Measurements from ENCODE around the gene RRAD. TPM values are rescaled to one million over a fixed set of nuclear protein-coding genes. Genes with fewer than 3 reads are reported as not detected.

Gene RRAD
- total and polyA plus RNA-seq, 2 donors (not counting 3 experiments of a cell fraction or from before 2014, with no cell fraction given), result 0.22 to 0.48 TPM

- no peak overlapping the region for H3K4me3 ChIP-seq (replicated peaks in 1 of 3; ENCODE audit: insufficient read depth in 1 of 3, low read depth in 1 of 3, low read length in 3 of 3)
- no peaks in the 10 kb centered on the region for H4K20me1 ChIP-seq (replicated peaks; ENCODE audit: control insufficient read depth, extremely low read depth, insufficient read depth, low read length)
- TF ChIP-seq MYC (IDR thresholded peaks at IDR 0.05; ENCODE audit: low read depth, low read length) (no peak), POLR2A (IDR thresholded peaks at IDR 0.05; ENCODE audit: low read depth, low read length) (no peak), JUN (IDR thresholded peaks at IDR 0.05; ENCODE audit: borderline replicate concordance, insufficient read depth, insufficient read length, low read depth) (no peak), POLR2AphosphoS5 (IDR thresholded peaks at IDR 0.05; ENCODE audit: insufficient read depth, low read depth, low read length) (no peak), FOS (IDR thresholded peaks at IDR 0.05; ENCODE audit: borderline replicate concordance, insufficient read depth, low read length) (no peak)
- ChIA-PET CTCF (no interaction called here), POLR2A (no interaction called here)
- DNase-seq (ENCODE audit: low read depth, low spot score) (no peak), FAIRE-seq (no peak)
- H3K27me3 ChIP-seq (ENCODE audit: control insufficient read depth in 2 of 2, insufficient read depth in 2 of 2, low read length in 2 of 2), result no peaks in the 10 kb centered on the region
- intact Hi-C loops (cut with micrococcal nuclease), result loop anchor here (10.0 kb wide), 1 partner anchor 1955 kb away; no protein-coding TSS in a partner anchor
- H3K36me3 ChIP-seq (ENCODE audit: control insufficient read depth in 2 of 2, extremely low read depth in 1 of 2, insufficient read depth in 2 of 2, low read length in 2 of 2), result no peaks in the 10 kb centered on the region
- no peaks in the 10 kb centered on the region for H3K9me3 ChIP-seq (replicated peaks; ENCODE audit: control insufficient read depth, insufficient read depth, low read length)
- H3K4me2 ChIP-seq (ENCODE audit: insufficient read depth, low read length), result no peak overlapping the region
- H3K27ac ChIP-seq (ENCODE audit: insufficient read depth, low read depth, low read length), result no peak overlapping the region
- H3K9me1 ChIP-seq (replicated peaks; ENCODE audit: control insufficient read depth, extremely low read depth, insufficient read depth, low read length), result no peaks in the 10 kb centered on the region
- dilution Hi-C loops (cut with MboI; ENCODE audit: extremely low pct_ligation_motif_present, low sequenced_read_pairs), result no loop called here
- no peak overlapping the region for H3K9ac ChIP-seq (replicated peaks; ENCODE audit: extremely low read depth, insufficient read depth, low read length)
- H3K4me1 ChIP-seq (ENCODE audit: control insufficient read depth, extremely low read depth, insufficient read depth, low read length), result peaks cover 8% of the 10 kb centered on the region
- no TSS peak for BruUV-seq (replicated peaks)
- no peak overlapping the region for H2AFZ ChIP-seq (ENCODE audit: low read depth, low read length)
- H3K79me2 ChIP-seq (ENCODE audit: control insufficient read depth, insufficient read depth, low read length), result no peaks in the 10 kb centered on the region
Observed at GRCh38 chr16:66899310-66899944, 25.9 kb downstream of the RRAD start.

- no peaks in the 10 kb centered on the region for H3K27me3 ChIP-seq (ENCODE audit: control insufficient read depth in 2 of 2, insufficient read depth in 2 of 2, low read length in 2 of 2)
- intact Hi-C loops (cut with micrococcal nuclease) (loop anchor here (10.0 kb wide), 1 partner anchor 1956 kb away; no protein-coding TSS in a partner anchor), dilution Hi-C loops (cut with MboI; ENCODE audit: extremely low pct_ligation_motif_present, low sequenced_read_pairs) (no loop called here)
- peaks cover 8% of the 10 kb centered on the region for H3K4me1 ChIP-seq (ENCODE audit: control insufficient read depth, extremely low read depth, insufficient read depth, low read length)
- H3K9me3 ChIP-seq (replicated peaks; ENCODE audit: control insufficient read depth, insufficient read depth, low read length), result no peaks in the 10 kb centered on the region
- no peaks in the 10 kb centered on the region for H3K36me3 ChIP-seq (ENCODE audit: control insufficient read depth in 2 of 2, extremely low read depth in 1 of 2, insufficient read depth in 2 of 2, low read length in 2 of 2)
- no peaks in the 10 kb centered on the region for H3K79me2 ChIP-seq (ENCODE audit: control insufficient read depth, insufficient read depth, low read length)
- FAIRE-seq (no peak), DNase-seq (ENCODE audit: low read depth, low spot score) (no peak)
- no peaks in the 10 kb centered on the region for H4K20me1 ChIP-seq (replicated peaks; ENCODE audit: control insufficient read depth, extremely low read depth, insufficient read depth, low read length)
- POLR2A ChIA-PET, result no interaction called here
- no TSS peak for BruUV-seq (replicated peaks)
- CTCF ChIA-PET, result interaction anchor here (0.9 to 2.1 kb wide), 3 partner anchors 11 to 256 kb away, joined by 3 to 11 read pairs (median 4); no protein-coding TSS in a partner anchor
- H3K4me2 ChIP-seq (ENCODE audit: insufficient read depth, low read length), result no peak overlapping the region
- H3K9me1 ChIP-seq (replicated peaks; ENCODE audit: control insufficient read depth, extremely low read depth, insufficient read depth, low read length), result no peaks in the 10 kb centered on the region
- no peak overlapping the region for H2AFZ ChIP-seq (ENCODE audit: low read depth, low read length)
- no peak overlapping the region for H3K27ac ChIP-seq (ENCODE audit: insufficient read depth, low read depth, low read length)
- TF ChIP-seq FOS (IDR thresholded peaks at IDR 0.05; ENCODE audit: borderline replicate concordance, insufficient read depth, low read length) (no peak), MAX (IDR thresholded peaks at IDR 0.05; ENCODE audit: insufficient read depth, insufficient read length) (no peak), EZH2 (IDR thresholded peaks at IDR 0.05; ENCODE audit: borderline replicate concordance, low read depth, low read length, severe bottlenecking) (no peak), POLR2A (IDR thresholded peaks at IDR 0.05; ENCODE audit: low read depth, low read length) (no peak), POLR2AphosphoS5 (IDR thresholded peaks at IDR 0.05; ENCODE audit: insufficient read depth, low read depth, low read length) (no peak), JUN (IDR thresholded peaks at IDR 0.05; ENCODE audit: borderline replicate concordance, insufficient read depth, insufficient read length, low read depth) (no peak), MYC (IDR thresholded peaks at IDR 0.05; ENCODE audit: low read depth, low read length) (no peak), CTCF (IDR thresholded peaks at IDR 0.05; ENCODE audit: extremely low read depth in 1 of 2, insufficient read depth in 1 of 2, low read depth in 1 of 2, low read length in 2 of 2) (no peak), GATA2 (IDR thresholded peaks at IDR 0.05; ENCODE audit: insufficient read depth, insufficient read length, low read depth, low read length) (no peak)
- H3K9ac ChIP-seq (replicated peaks; ENCODE audit: extremely low read depth, insufficient read depth, low read length), result no peak overlapping the region
- H3K4me3 ChIP-seq (replicated peaks in 1 of 3; ENCODE audit: insufficient read depth in 1 of 3, low read depth in 1 of 3, low read length in 3 of 3), result no peak overlapping the region
Observed at GRCh38 chr16:66898933-66899309, 26.4 kb downstream of the RRAD start.
